Stimulated activated CD4-positive, alpha-beta T cell treated with anti-CD3 and anti-CD28 coated beads, Interleukin-4, amount 100 ng/mL, for 24 hours (primary cell): ENCODE data around the gene RANBP1.

Experiments used
- DNase-seq: peaks from one replicate; pipeline ENCODE4 v3.0.0-alpha.2; 2020

The RANBP1 gene

GRCh38 chr22:20138868-20139267 lies 23.0 kb downstream of the RANBP1 start:
- DNase-seq: no peak

GRCh38 chr22:20139391-20140106 lies 23.6 kb downstream of the RANBP1 start:
- DNase-seq: no peak

GRCh38 chr22:20140107-20140445 lies 24.2 kb downstream of the RANBP1 start:
- DNase-seq: no peak

- no peak for DNase-seq
These were observed 24.6 kb downstream of the RANBP1 start for GRCh38 chr22:20140521-20140964.

GRCh38 chr22:20141186-20142077 lies 25.5 kb downstream of the RANBP1 start:
- DNase-seq: no peak

- DNase-seq: no peak
These were observed 27.1 kb downstream of the RANBP1 start for GRCh38 chr22:20142711-20143621.

- DNase-seq: no peak
These were observed 28.2 kb downstream of the RANBP1 start for GRCh38 chr22:20143883-20144665.

GRCh38 chr22:20145206-20145831 lies 29.4 kb downstream of the RANBP1 start:
- no peak for DNase-seq

GRCh38 chr22:20145832-20146223 lies 29.9 kb downstream of the RANBP1 start:
- no peak for DNase-seq

GRCh38 chr22:20146777-20147176 lies 30.9 kb downstream of the RANBP1 start:
- no peak for DNase-seq

- DNase-seq: no peak
These were observed 31.5 kb downstream of the RANBP1 start for GRCh38 chr22:20147237-20147988.

- DNase-seq: no peak
These were observed 32.5 kb downstream of the RANBP1 start for GRCh38 chr22:20148414-20148813.

- DNase-seq: no peak
These were observed 33.6 kb downstream of the RANBP1 start for GRCh38 chr22:20149257-20150250.

GRCh38 chr22:20150381-20151275 lies 34.7 kb downstream of the RANBP1 start, which contains the start of gene CCDC188:
CCDC188 (minus strand) TSS chr22:20151055; CDS start chr22:20150986, 69 bp downstream.
- no peak for DNase-seq

- no peak for DNase-seq
These were observed 35.3 kb downstream of the RANBP1 start for GRCh38 chr22:20151276-20151588.

- DNase-seq: no peak
These were observed 36.6 kb downstream of the RANBP1 start for GRCh38 chr22:20152464-20152890.

- DNase-seq: no peak
These were observed 38.0 kb downstream of the RANBP1 start for GRCh38 chr22:20153945-20154344.

GRCh38 chr22:20154602-20155187 lies 38.8 kb downstream of the RANBP1 start:
- DNase-seq: no peak
